IPS-NIHi7 (cell line): ENCODE measurements around the gene PML.
"Not testable (repeated sequence)": the region's sequence is repeated elsewhere in the genome, so short reads cannot be mapped to it uniquely, and the experiment has no call there.

ENCODE experiments used
- DNase-seq: peaks from one replicate; pipeline ENCODE4 v3.0.0; 2012; ENCODE audit warnings: mixed read lengths; ENCODE audit errors: extremely low spot score

Gene PML

GRCh38 chr15:74056330-74056729 is 61.8 kb downstream of the PML start:
- DNase-seq = not testable (repeated sequence)

GRCh38 chr15:74059050-74059833 is 64.7 kb downstream of the PML start:
- not testable (repeated sequence) for DNase-seq

- no peak for DNase-seq
Measured at GRCh38 chr15:74060251-74060650, 65.7 kb downstream of the PML start.

GRCh38 chr15:74062236-74062635 is 67.7 kb downstream of the PML start:
- no peak for DNase-seq

GRCh38 chr15:74062671-74063070 is 68.2 kb downstream of the PML start:
- no peak for DNase-seq

- DNase-seq = not testable (repeated sequence)
Measured at GRCh38 chr15:74063425-74064146, 69.1 kb downstream of the PML start.

- DNase-seq = not testable (repeated sequence)
Measured at GRCh38 chr15:74064183-74064582, 69.7 kb downstream of the PML start.

GRCh38 chr15:74064822-74065221 is 70.3 kb downstream of the PML start:
- DNase-seq = not testable (repeated sequence)

GRCh38 chr15:74065684-74066411 is 71.3 kb downstream of the PML start:
- DNase-seq = not testable (repeated sequence)

GRCh38 chr15:74071645-74072044 is 77.1 kb downstream of the PML start:
- DNase-seq = not testable (repeated sequence)

GRCh38 chr15:74072132-74072531 is 77.6 kb downstream of the PML start:
- DNase-seq = not testable (repeated sequence)

GRCh38 chr15:74072614-74073337 is 78.3 kb downstream of the PML start:
- DNase-seq = not testable (repeated sequence)

- not testable (repeated sequence) for DNase-seq
Measured at GRCh38 chr15:74075781-74076180, 81.3 kb downstream of the PML start.

GRCh38 chr15:74082450-74082849 is 87.9 kb downstream of the PML start, which contains the start of gene GOLGA6A:
GOLGA6A (minus strand) TSS chr15:74082550; CDS start chr15:74082509, 41 bp downstream.
- not testable (repeated sequence) for DNase-seq

- DNase-seq = not testable (repeated sequence)
Measured at GRCh38 chr15:74094567-74094966, 100.1 kb downstream of the PML start.

GRCh38 chr15:74095610-74096009 is 101.1 kb downstream of the PML start:
- not testable (repeated sequence) for DNase-seq

- DNase-seq = not testable (repeated sequence)
Measured at GRCh38 chr15:74096753-74097474, 102.4 kb downstream of the PML start.
